Loucy (cell line): Measurements from ENCODE around the gene BPHL.

ENCODE experiments used
- H2AFZ ChIP-seq: fragments of 200-600 bp; sonication (generic); 2 replicates; pipeline ENCODE4 v1.6.0; 2016; ENCODE audit warnings: antibody characterized with exemption, mild to moderate bottlenecking, low read length, moderate library complexity
- H3F3A ChIP-seq: fragments of 200-600 bp; 2 replicates; pipeline ENCODE4 v1.6.0; 2016; ENCODE audit warnings: antibody characterized with exemption, low read depth, mild to moderate bottlenecking
- H3K27me3 ChIP-seq: fragments of 200-600 bp; sonication (generic); 2 replicates; pipeline ENCODE4 v1.6.1; 2014; ENCODE audit warnings: low read length, mild to moderate bottlenecking; ENCODE audit not compliant: insufficient read depth, poor library complexity, severe bottlenecking
- H3K36me3 ChIP-seq: fragments of 200-600 bp; sonication (generic); 2 replicates; pipeline ENCODE4 v1.6.1; 2016; ENCODE audit warnings: low read length; ENCODE audit not compliant: insufficient read depth
- H3K4me1 ChIP-seq: fragments of 200-600 bp; sonication (generic); 2 replicates; pipeline ENCODE4 v1.5.1; 2014; ENCODE audit warnings: low read length, mild to moderate bottlenecking; ENCODE audit not compliant: insufficient read depth, poor library complexity, severe bottlenecking
- H3K4me2 ChIP-seq: fragments of 200-600 bp; sonication (generic); 2 replicates; pipeline ENCODE4 v1.6.0; 2014; ENCODE audit warnings: antibody characterized with exemption, low read length, low read depth, mild to moderate bottlenecking; ENCODE audit not compliant: poor library complexity, severe bottlenecking
- H3K4me3 ChIP-seq: fragments of 200-600 bp; sonication (generic); 2 replicates; pipeline ENCODE4 v1.5.1; 2014; ENCODE audit warnings: low read length, mild to moderate bottlenecking, mixed read lengths; ENCODE audit not compliant: poor library complexity, severe bottlenecking
- H3K79me2 ChIP-seq: fragments of 200-600 bp; sonication (generic); 2 replicates; pipeline ENCODE4 v1.6.1; 2014; ENCODE audit warnings: low read length; ENCODE audit not compliant: insufficient read depth
- H3K9ac ChIP-seq: fragments of 200-600 bp; sonication (generic); 2 replicates; pipeline ENCODE4 v1.6.0; 2014; ENCODE audit warnings: mild to moderate bottlenecking, low read depth, low read length, moderate library complexity; ENCODE audit not compliant: poor library complexity, severe bottlenecking
- H3K9me2 ChIP-seq: fragments of 200-600 bp; sonication (generic); replicated peaks from 2 replicates; pipeline ENCODE4 v1.6.1; 2016; ENCODE audit warnings: low read depth, low read length, mixed read lengths
- H3K9me3 ChIP-seq: fragments of 200-600 bp; sonication (generic); 2 replicates; pipeline ENCODE4 v1.6.1; 2014; ENCODE audit warnings: mild to moderate bottlenecking, antibody characterized with exemption, low read length, low read depth; ENCODE audit not compliant: insufficient read depth
- H4K20me1 ChIP-seq: fragments of 200-600 bp; sonication (generic); 2 replicates; pipeline ENCODE4 v1.6.0; 2014; ENCODE audit warnings: antibody characterized with exemption, low read length, mild to moderate bottlenecking; ENCODE audit not compliant: insufficient read depth, poor library complexity, severe bottlenecking
- EZH2phosphoT487 ChIP-seq: fragments of 200-600 bp; IDR thresholded peaks from 2 replicates; pipeline ENCODE4 v1.6.1; 2018; ENCODE audit warnings: antibody characterized with exemption, mild to moderate bottlenecking, moderate library complexity, borderline replicate concordance
- TF ChIP-seq, protein P1 (sequence below): fragments of 200-600 bp; sonication (generic); conservative IDR thresholded peaks from 2 replicates; pipeline ENCODE4 v1.5.1; 2014; ENCODE audit warnings: mild to moderate bottlenecking, antibody characterized with exemption, low read length

Gene BPHL

DNA sequence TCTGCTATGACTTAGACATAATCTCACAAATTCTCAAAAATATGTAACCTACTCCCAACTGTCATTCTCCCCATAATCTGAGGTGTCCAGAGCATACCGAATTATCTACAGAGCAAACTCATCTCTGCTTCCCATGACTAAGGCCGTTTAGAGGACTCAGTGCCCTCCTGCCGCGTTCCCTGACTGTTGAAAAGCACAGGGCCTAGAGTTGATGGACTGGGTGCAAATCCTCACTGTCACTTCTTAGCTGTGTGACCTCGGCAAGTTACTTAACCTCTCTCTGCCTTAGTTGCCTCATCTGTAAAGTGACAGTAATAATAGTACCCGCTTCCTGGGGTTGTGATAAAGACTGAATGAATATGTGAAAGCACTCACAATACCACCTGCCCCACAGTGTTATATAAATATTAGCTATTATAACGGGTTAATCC lies 43.6 kb downstream of the BPHL start:
- Histone ChIP-seq H3K4me1 (peaks cover 54% of the 10 kb centered on the region), H3K4me3 (peak overlapping the region; percentile 96), H3K9ac (peak overlapping the region; percentile 88), H3K79me2 (peaks cover 3% of the 10 kb centered on the region), H4K20me1 (no peaks in the 10 kb centered on the region), H3K36me3 (no peaks in the 10 kb centered on the region), H3K9me2 (no peaks in the 10 kb centered on the region), H3K27me3 (no peaks in the 10 kb centered on the region), H3K9me3 (no peaks in the 10 kb centered on the region), H3K4me2 (peak overlapping the region; percentile 83), H2AFZ (peak overlapping the region; percentile 95; the same call in 1 of the 2 replicates), H3F3A (peaks cover 6% of the 10 kb centered on the region; the same call in 1 of the 2 replicates)
- TF ChIP-seq EZH2phosphoT487, result no peak
- TF ChIP-seq, protein P1, sequence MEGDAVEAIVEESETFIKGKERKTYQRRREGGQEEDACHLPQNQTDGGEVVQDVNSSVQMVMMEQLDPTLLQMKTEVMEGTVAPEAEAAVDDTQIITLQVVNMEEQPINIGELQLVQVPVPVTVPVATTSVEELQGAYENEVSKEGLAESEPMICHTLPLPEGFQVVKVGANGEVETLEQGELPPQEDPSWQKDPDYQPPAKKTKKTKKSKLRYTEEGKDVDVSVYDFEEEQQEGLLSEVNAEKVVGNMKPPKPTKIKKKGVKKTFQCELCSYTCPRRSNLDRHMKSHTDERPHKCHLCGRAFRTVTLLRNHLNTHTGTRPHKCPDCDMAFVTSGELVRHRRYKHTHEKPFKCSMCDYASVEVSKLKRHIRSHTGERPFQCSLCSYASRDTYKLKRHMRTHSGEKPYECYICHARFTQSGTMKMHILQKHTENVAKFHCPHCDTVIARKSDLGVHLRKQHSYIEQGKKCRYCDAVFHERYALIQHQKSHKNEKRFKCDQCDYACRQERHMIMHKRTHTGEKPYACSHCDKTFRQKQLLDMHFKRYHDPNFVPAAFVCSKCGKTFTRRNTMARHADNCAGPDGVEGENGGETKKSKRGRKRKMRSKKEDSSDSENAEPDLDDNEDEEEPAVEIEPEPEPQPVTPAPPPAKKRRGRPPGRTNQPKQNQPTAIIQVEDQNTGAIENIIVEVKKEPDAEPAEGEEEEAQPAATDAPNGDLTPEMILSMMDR, result no peak

DNA sequence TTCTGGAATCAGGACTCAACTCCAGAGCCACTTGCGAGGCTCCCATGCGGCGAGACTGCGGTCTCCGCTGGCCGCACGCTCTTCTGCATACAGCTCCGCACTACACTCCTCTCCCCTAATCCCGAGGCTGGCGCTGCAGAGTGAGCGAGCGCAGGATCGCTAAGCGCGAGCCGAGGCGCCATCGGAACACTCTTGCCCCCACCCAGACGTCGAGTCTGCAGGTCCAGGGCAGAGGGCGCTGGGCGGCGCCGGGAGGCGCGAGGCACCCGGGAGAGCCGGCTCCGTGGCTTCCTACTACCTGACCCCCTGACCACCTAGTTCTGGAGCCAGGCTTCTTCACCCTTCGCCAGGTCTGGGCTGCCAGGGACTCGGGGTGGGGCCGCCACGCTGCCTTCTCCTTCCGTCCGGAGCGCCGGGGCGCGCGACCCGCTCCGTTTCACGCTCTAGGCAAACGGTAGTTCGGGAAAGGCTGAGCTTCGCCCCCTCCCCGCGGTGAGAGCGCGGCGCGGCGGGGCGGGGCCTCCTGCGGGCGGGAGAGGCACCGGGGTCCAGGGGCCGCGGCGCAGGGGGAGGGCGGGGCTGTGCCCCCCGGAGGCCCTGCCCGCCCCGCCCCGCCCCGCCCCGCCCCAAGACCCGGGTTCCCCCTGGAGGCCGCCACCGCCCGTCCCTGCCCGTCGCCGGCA lies 44.2 kb downstream of the BPHL start:
- TF ChIP-seq, protein P1, result peak; percentile 10; the same call in 1 of the 2 replicates
- TF ChIP-seq EZH2phosphoT487, result no peak
- H3K4me1 ChIP-seq, result peaks cover 53% of the 10 kb centered on the region
- peak overlapping the region; percentile 95 for H2AFZ ChIP-seq

DNA sequence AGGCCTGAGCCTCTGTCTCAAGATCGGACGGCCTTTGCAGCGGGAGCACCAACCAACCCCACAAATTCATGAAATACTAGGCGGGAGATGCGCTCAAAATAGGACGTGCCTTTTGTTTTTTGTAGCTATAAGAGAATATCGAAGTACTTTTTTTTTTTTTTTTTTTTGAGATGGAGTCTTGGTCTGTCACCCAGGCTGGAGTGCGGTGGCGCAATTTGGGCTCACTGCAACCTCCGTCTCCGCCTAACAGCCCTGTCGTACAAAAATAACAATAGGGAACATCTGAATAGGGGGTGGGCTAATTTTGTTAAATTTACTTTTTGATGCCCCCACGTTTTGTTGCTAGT lies 44.7 kb downstream of the BPHL start:
- Histone ChIP-seq H3K9ac (peak overlapping the region; percentile 70), H3K9me2 (no peaks in the 10 kb centered on the region), H3K4me1 (peaks cover 51% of the 10 kb centered on the region), H3K27me3 (no peaks in the 10 kb centered on the region), H4K20me1 (no peaks in the 10 kb centered on the region), H2AFZ (peak overlapping the region; percentile 87), H3K79me2 (peaks cover 3% of the 10 kb centered on the region; the same call in 1 of the 2 replicates), H3K36me3 (no peaks in the 10 kb centered on the region), H3K9me3 (no peaks in the 10 kb centered on the region), H3F3A (peaks cover 6% of the 10 kb centered on the region; the same call in 1 of the 2 replicates), H3K4me3 (peak overlapping the region; percentile 96), H3K4me2 (peak overlapping the region; percentile 83)
- no peak for TF ChIP-seq EZH2phosphoT487
- TF ChIP-seq, protein P1, result no peak

More for the DNA sequence above, 44.2 kb downstream of the BPHL start:
- Histone ChIP-seq H3K36me3 (no peaks in the 10 kb centered on the region), H3K9me3 (no peaks in the 10 kb centered on the region), H3K9ac (peak overlapping the region; percentile 88), H3K79me2 (peaks cover 3% of the 10 kb centered on the region; the same call in 1 of the 2 replicates), H3K4me2 (peak overlapping the region; percentile 83), H4K20me1 (no peaks in the 10 kb centered on the region), H3K9me2 (no peaks in the 10 kb centered on the region), H3K4me3 (peak overlapping the region; percentile 96), H3F3A (peaks cover 6% of the 10 kb centered on the region; the same call in 1 of the 2 replicates), H3K27me3 (no peaks in the 10 kb centered on the region)
